ENCODE data around the gene INAFM2.

Gene INAFM2

DNA sequence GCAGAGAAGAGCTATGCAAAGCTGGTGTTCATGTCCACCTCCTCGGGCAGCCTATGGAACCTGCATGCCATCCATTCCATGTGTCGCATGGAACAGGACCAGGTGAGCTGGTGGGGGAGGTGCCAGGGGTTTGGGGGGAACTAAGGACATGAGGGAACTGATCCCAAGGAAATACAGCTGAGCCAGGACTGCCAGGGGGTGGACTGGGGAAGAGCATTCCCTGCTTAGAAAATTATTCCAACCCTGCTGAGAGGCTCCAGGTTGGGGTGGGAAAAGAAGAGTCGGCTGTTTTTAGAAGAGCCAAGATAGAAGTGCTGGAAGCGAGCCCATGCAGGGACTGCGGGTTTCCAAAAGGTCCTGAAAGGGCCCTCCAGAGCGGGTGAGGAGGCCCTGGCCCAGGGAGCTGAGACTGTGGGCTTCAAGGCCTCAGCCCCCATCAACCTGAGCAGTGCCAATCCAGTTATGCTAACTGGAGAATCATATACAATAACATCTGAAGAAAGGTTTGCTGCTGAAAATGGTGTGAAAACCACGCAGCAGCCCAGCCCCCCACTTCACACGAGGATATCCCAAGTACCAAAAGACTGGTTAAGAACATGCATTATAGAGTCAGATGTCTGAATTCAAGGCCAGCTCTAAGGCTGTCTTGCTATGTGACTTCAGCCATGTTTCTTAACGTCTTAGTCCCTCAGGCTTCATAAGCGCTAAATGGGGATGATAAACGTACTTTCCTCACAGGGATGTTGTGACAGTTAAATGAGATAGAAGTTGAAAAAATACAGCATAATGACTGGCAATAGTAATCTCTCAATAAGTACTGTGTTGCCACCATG, 42.3 kb downstream of the INAFM2 start:
- DNase-seq, result no peak

DNA sequence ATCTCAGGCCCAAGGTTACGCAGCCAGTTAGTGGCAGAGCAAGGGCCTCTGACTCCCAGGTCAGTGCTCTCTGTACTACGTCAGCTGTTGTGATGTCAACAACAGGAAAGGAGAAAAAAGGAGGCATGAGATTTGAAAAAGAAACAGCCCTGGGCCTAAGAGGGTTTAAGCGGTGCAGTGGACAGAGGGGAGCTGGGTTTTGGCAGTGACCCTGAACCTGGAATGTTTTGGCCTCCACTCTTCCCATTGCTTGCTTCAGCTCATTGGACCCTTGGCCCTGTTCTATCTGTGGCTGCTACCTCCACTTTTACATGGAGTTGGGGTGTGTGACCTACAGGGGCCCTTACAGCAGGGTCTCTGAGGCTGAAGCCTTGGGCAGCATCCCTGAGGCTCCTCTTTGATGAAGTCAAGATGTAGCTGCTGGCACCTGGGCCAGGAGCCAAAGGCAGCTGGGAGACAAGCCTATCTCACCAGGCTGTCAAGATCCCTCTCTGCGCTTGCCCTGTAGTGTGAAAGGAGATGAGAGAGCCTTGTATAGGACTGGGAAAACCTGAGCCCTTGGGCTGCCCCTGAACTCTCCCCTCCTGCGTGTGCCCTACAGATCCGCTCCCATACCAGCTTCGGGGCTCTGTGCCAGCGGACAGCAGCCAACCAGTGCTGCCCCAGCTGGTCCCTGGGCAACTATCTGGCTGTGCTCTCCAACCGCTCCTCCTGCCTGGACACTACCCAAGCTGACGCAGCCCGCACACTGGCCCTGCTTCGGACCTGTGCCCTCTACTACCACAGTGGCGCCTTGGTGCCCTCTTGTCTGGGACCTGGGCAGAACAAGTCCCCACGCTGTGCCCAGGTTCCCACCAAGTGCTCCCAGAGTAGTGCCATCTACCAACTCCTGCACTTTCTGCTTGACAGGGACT, 43.2 kb downstream of the INAFM2 start:
- no peak for DNase-seq

DNA sequence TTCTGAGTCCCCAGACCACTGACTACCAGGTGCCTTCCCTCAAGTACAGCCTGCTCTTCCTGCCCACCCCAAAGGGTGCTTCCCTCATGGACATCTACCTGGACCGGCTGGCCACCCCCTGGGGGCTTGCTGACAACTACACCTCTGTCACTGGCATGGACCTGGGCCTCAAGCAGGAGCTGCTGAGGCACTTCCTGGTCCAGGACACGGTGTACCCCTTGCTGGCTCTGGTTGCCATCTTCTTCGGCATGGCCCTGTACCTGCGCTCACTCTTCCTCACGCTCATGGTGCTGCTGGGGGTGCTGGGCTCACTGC, 43.8 kb downstream of the INAFM2 start:
- no peak for DNase-seq

DNA sequence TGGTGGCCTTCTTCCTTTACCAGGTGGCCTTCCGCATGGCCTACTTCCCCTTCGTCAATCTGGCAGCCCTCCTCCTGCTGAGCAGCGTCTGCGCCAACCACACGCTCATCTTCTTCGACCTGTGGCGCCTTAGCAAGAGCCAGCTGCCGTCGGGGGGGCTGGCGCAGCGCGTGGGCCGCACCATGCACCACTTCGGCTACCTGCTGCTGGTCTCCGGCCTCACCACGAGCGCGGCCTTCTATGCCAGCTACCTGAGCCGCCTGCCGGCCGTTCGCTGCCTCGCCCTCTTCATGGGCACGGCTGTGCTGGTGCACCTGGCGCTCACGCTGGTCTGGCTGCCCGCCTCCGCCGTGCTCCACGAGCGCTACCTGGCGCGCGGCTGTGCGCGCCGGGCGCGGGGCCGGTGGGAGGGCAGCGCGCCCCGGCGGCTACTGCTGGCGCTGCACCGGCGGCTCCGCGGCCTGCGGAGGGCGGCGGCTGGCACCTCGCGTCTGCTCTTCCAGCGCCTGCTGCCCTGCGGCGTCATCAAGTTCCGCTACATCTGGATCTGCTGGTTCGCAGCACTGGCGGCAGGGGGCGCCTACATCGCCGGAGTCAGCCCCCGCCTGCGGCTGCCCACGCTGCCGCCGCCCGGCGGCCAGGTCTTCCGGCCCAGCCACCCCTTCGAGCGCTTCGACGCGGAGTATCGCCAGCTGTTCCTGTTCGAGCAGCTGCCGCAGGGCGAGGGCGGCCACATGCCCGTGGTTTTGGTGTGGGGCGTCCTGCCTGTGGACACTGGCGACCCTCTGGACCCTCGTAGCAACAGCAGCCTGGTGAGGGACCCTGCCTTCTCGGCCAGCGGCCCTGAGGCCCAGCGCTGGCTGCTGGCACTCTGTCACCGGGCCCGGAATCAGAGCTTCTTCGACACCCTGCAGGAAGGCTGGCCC, 44.5 kb downstream of the INAFM2 start:
- DNase-seq, result peak; percentile 81 to 91

DNA sequence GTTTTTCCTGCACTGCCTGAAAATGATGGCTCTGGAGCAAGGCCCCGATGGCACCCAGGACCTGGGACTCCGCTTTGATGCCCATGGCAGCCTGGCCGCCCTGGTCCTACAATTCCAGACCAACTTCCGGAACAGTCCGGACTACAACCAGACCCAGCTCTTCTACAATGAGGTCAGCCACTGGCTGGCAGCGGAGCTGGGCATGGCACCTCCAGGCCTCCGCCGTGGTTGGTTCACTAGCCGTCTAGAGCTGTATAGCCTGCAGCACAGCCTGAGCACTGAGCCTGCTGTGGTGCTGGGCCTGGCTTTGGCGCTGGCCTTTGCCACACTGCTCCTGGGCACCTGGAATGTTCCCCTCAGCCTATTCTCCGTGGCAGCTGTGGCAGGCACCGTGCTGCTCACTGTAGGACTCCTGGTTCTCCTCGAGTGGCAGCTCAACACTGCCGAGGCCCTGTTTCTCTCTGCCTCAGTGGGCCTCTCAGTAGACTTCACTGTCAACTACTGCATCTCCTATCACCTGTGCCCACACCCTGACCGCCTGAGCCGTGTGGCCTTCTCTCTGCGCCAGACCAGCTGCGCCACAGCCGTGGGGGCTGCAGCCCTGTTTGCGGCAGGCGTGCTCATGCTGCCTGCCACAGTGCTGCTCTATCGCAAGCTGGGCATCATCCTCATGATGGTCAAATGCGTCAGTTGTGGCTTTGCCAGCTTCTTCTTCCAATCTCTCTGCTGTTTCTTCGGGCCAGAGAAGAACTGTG, 45.4 kb downstream of the INAFM2 start:
- no peak for DNase-seq

DNA sequence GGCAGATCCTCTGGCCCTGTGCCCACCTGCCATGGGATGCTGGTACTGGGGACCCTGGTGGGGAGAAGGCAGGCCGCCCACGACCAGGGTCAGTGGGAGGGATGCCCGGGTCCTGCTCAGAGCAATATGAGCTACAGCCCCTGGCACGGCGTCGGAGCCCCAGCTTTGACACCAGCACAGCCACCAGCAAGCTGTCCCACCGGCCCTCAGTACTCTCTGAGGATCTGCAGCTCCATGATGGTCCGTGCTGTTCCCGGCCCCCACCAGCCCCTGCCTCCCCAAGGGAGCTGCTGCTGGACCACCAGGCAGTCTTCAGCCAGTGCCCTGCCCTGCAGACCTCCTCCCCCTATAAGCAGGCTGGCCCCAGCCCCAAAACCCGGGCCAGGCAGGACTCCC, 46.0 kb downstream of the INAFM2 start:
- DNase-seq, result no peak

DNA sequence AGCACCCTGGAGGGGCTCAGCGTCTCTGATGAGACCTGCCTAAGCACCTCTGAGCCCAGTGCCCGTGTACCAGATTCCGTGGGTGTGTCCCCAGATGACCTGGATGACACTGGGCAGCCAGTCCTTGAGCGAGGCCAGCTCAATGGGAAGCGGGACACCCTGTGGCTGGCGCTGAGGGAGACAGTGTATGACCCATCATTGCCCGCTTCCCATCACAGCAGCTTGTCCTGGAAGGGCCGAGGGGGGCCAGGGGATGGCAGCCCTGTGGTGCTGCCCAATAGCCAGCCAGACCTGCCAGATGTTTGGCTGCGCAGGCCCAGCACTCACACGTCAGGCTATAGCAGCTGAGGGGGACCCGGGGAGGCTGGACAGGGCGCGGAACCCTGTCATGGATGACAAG, 46.5 kb downstream of the INAFM2 start:
- DNase-seq, result no peak

DNA sequence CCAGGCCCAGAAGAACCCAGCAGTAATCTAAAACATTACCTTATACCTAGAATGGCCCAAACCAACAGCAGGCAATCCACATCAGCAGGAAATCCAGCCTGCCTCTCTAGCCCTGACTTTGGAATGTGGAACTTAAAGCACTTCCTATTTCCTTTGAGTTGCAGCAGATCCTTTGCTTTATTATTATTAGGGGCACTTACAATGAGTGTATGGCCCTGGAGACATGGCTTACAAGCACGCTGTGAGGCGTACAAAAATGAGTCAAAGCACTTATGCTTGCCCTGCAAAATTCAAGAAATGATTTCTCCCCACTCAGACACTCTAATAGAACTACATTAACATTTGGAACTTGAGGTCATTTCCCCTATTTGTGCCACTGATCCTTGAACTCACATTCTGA, 49.5 kb downstream of the INAFM2 start:
- DNase-seq, result no peak

All from NCI-H2081 (cell line).